ENCODE data around the gene CCNL1.

The CCNL1 gene

DNA sequence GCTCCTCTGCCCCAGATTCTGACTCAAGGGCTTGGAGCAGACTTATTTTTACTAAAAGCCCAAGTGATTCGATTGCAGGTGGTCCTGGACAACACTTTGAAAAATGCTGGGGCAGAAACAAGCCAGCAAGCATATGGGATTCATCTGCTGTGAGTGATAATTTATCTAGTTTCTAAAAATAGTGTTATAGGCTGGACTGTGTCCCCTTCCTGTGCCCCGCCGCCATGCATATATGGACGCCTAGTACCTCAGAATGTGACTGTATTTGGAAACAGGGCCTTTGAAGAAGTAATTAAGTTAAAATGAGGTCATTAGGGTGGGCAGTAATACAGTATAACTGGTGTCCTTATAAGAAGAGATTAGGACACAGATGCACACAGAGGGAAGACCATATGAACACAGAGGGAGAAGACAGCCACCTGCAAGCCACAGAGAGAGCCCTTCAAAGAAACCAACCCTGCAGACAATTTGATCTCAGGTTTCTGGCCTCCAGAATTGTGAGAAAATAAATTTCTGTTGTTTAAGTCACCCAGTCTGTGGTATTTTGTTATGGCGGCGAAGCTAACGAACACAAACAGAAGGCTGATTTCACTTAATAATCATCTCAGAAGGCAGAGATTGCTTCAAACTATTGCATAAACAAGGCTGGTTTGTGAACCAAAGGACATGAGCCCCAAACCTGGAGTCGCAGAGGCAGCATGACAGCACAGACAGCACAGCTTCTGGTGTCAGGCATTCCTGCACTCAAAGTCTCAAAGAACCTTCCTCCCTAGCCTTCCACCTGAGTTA is 59.1 kb downstream of the CCNL1 start:
- Histone ChIP-seq H3K4me3 (replicated peaks; ENCODE audit: low read depth, low read length) (no peak overlapping the region), H3K36me3 (ENCODE audit: control insufficient read depth, insufficient read depth, low read length) (no peaks in the 10 kb centered on the region), H3K27me3 (replicated peaks; ENCODE audit: control insufficient read depth, insufficient read depth, low read length) (no peaks in the 10 kb centered on the region)
- TF ChIP-seq, protein P1, sequence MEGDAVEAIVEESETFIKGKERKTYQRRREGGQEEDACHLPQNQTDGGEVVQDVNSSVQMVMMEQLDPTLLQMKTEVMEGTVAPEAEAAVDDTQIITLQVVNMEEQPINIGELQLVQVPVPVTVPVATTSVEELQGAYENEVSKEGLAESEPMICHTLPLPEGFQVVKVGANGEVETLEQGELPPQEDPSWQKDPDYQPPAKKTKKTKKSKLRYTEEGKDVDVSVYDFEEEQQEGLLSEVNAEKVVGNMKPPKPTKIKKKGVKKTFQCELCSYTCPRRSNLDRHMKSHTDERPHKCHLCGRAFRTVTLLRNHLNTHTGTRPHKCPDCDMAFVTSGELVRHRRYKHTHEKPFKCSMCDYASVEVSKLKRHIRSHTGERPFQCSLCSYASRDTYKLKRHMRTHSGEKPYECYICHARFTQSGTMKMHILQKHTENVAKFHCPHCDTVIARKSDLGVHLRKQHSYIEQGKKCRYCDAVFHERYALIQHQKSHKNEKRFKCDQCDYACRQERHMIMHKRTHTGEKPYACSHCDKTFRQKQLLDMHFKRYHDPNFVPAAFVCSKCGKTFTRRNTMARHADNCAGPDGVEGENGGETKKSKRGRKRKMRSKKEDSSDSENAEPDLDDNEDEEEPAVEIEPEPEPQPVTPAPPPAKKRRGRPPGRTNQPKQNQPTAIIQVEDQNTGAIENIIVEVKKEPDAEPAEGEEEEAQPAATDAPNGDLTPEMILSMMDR (IDR thresholded peaks at IDR 0.05; ENCODE audit: insufficient read depth, low read length, poor library complexity, severe bottlenecking) = no peak
- no peak for DNase-seq (ENCODE audit: extremely low read depth, insufficient read length)

DNA sequence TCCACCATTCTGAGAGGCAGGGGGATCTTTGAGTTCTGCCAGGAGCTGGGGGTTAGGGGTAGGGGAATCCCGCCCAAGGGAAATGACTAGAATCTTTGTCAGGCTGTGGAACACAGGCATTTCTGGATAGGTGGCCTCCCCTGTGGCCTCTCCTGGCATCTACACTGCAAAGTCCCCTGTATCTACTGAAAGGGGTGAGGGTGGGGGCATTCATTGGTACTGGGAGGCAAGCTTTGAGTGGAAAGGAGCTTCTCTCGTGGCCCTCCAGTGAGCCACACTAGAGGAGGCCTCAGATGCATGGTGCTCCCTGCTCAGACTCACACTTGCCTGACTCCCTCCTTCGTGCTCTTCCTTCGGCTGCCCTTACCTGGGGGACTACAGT is 59.9 kb downstream of the CCNL1 start:
- DNase-seq (ENCODE audit: extremely low read depth, insufficient read length) = no peak
- TF ChIP-seq, protein P1 (IDR thresholded peaks at IDR 0.05; ENCODE audit: insufficient read depth, low read length, poor library complexity, severe bottlenecking) = no peak
- H3K36me3 ChIP-seq (ENCODE audit: control insufficient read depth, insufficient read depth, low read length) = no peaks in the 10 kb centered on the region
- H3K27me3 ChIP-seq (replicated peaks; ENCODE audit: control insufficient read depth, insufficient read depth, low read length) = no peaks in the 10 kb centered on the region
- H3K4me3 ChIP-seq (replicated peaks; ENCODE audit: low read depth, low read length) = no peak overlapping the region

DNA sequence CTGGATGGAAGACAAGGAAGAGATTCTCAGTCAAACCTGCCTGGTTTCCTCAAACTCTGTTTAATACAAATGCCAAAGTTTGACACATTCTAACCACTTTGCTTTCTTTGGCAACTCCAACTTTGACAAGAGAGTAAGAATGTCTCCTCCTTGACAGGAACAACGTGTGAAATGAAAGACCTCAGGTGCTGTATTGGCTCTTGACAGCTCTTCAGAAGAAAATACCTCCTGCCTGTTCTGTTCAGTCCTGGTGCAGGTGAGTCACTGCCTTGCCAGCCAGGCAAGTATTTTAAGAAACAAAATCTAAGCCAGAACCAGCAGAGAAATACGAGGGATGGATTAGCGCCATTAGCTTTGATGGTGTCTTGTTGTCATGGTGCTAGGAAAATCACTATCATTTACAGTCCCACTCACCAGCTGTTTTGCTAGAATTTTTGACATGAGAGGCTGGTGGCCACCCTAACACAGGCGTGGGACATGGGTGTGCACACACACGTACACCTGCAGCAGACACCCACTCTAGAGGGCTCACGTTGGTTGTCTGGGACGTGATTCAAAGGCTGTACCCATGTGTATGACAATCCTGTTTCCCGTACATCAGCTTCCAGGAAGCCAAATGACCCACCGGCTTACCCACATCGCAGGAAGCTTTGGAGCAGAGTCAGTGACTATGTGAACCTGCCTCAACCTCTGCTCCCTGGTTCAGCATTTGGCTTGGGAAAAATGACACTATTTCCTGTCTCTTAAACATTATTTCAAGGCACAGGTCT is 60.4 kb downstream of the CCNL1 start:
- H3K27me3 ChIP-seq (replicated peaks; ENCODE audit: control insufficient read depth, insufficient read depth, low read length) = no peaks in the 10 kb centered on the region
- no peaks in the 10 kb centered on the region for H3K36me3 ChIP-seq (ENCODE audit: control insufficient read depth, insufficient read depth, low read length)
- TF ChIP-seq, protein P1 (IDR thresholded peaks at IDR 0.05; ENCODE audit: insufficient read depth, low read length, poor library complexity, severe bottlenecking) = no peak
- H3K4me3 ChIP-seq (replicated peaks; ENCODE audit: low read depth, low read length) = no peak overlapping the region
- no peak for DNase-seq (ENCODE audit: extremely low read depth, insufficient read length)

DNA sequence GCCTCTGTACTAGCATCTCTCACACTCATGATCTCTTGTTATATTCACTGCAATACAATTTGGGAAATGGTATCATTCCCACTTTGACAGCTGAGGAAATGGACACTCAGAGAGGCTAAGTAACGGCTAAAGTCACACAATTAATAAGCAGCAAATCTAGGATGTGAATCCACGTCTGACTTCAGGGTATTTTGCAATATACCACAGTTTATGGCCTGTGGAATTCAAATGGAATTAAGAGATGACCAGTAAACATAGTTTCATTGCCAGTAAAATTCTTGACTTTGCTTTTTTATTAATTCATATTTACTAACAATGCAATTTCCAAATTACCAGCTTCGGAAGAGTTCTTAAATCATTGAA is 61.1 kb downstream of the CCNL1 start:
- no peaks in the 10 kb centered on the region for H3K36me3 ChIP-seq (ENCODE audit: control insufficient read depth, insufficient read depth, low read length)
- H3K27me3 ChIP-seq (replicated peaks; ENCODE audit: control insufficient read depth, insufficient read depth, low read length) = no peaks in the 10 kb centered on the region
- no peak for DNase-seq (ENCODE audit: extremely low read depth, insufficient read length)
- no peak overlapping the region for H3K4me3 ChIP-seq (replicated peaks; ENCODE audit: low read depth, low read length)
- TF ChIP-seq, protein P1 (IDR thresholded peaks at IDR 0.05; ENCODE audit: insufficient read depth, low read length, poor library complexity, severe bottlenecking) = no peak

DNA sequence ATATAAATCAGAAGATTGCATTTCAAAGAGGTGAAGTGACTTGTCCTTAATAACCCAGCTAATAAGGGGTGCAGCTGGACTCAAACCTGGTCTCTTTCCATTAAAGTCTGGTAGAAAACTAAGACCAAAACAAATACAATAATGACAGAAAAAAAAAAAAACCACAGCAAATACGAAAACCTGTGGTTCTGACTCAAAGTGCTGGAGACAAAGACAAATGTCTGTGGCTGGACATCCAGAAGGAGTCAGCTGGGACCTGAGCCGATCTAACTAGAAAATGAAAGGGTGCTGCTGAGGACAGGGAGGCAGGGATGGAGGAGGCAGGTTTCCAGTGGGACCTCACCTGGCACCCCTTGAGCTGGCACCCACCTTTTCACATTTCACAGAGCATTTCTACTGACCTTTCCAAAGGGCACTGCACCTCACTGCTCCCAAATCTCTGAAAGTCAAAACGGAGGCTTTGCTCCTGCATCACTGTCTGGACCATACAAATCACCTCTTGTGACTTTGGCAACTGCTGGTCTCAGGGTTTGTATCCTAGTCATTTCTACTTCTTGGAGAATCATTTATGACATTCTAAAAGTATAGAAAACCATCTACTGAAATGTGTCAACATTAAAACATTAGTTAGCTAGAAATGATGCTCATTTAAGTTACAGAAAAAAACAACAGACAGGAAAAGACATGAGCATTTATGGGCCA is 61.7 kb downstream of the CCNL1 start:
- H3K36me3 ChIP-seq (ENCODE audit: control insufficient read depth, insufficient read depth, low read length) = no peaks in the 10 kb centered on the region
- H3K4me3 ChIP-seq (replicated peaks; ENCODE audit: low read depth, low read length) = no peak overlapping the region
- TF ChIP-seq, protein P1 (IDR thresholded peaks at IDR 0.05; ENCODE audit: insufficient read depth, low read length, poor library complexity, severe bottlenecking) = no peak
- no peaks in the 10 kb centered on the region for H3K27me3 ChIP-seq (replicated peaks; ENCODE audit: control insufficient read depth, insufficient read depth, low read length)
- DNase-seq (ENCODE audit: extremely low read depth, insufficient read length) = no peak
